PC-3 (cell line): ENCODE data around the gene SFXN4.

Experiments
- CTCF ChIP-seq: fragments of 300-600 bp; sonication (generic); conservative IDR thresholded peaks from 2 replicates; pipeline ENCODE4 v1.5.1; 2017; ENCODE audit warnings: antibody characterized with exemption, low read depth, mild to moderate bottlenecking, low read length
- EZH2phosphoT487 ChIP-seq: fragments of 300-600 bp; sonication (generic); IDR thresholded peaks from 2 replicates; pipeline ENCODE4 v1.6.1; 2018; ENCODE audit warnings: mild to moderate bottlenecking, antibody characterized with exemption, low read length, borderline replicate concordance

- TF ChIP-seq CTCF: no peak
- no peak for TF ChIP-seq EZH2phosphoT487
These were observed 6.2 kb downstream of the SFXN4 start for GRCh38 chr10:119159332-119159731.
